ENCODE results near the gene ZKSCAN4. TPM values are rescaled to one million over a fixed set of nuclear protein-coding genes. Genes with fewer than 3 reads are reported as not detected.

ZKSCAN4 gene
- total RNA-seq, 4 donors from 2014 or later: 4.4 to 5.9 (median 5.2) TPM

DNA sequence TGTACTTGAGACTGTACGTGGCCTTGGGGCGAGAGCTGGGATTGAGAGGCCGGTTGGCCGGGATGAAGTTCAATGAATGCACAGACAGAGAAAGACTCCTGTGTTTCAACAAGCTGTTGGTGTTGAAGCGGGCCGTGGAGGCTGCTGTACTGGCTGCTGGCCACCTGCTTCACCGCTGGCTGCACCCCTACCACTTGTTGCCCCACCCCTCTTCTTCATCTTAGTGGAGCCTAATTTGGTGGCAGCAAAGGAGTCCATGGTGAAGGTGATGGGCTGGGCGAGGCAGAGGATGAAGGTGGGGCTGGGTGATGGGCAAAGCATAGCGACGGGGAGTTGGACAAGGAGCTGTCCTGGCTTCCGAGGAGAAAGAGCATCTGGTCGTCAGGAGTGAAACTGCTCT lies 34.2 kb downstream of the ZKSCAN4 start:
- H3K4me3 ChIP-seq (replicated peaks in 1 of 3): no peak overlapping the region
- intact Hi-C loops (cut with DNase I): loop anchor here (10.0 kb wide), 1 partner anchor 83 kb away; no protein-coding TSS in a partner anchor

DNA sequence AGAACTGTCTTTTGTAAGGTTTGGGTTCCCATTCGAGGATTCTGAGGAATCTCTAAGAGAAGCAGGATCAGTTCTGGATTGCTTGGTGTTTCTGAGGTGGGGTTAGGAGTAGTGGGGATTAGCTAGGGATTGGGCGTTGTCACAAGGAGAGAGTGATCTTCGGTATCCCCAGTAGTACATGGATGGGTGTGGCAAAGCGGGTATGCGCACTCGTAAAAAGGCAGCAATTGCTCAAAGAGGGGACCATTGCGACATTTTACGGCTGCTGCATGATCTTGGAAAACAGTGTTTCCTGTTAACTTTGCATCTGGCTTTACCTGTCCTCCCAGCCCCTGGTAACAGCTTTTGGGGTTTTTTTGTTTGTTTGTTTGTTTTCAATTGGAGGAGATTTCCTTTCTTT lies 36.6 kb downstream of the ZKSCAN4 start:
- peaks cover 0 to 3% of the 10 kb centered on the region in 2 donors for H3K4me1 ChIP-seq
- intact Hi-C loops (cut with DNase I): loop anchor here (10.0 kb wide), 1 partner anchor 81 kb away; no protein-coding TSS in a partner anchor
- H3K27me3 ChIP-seq: peaks cover 19% of the 10 kb centered on the region
- DNase-seq: no peak
- WGBS, 2 donors: 24 to 54% methylated on average over 8 of the region's 8 CpGs
- no peak overlapping the region for H3K4me3 ChIP-seq (replicated peaks in 1 of 3)
- TF ChIP-seq, protein P1, sequence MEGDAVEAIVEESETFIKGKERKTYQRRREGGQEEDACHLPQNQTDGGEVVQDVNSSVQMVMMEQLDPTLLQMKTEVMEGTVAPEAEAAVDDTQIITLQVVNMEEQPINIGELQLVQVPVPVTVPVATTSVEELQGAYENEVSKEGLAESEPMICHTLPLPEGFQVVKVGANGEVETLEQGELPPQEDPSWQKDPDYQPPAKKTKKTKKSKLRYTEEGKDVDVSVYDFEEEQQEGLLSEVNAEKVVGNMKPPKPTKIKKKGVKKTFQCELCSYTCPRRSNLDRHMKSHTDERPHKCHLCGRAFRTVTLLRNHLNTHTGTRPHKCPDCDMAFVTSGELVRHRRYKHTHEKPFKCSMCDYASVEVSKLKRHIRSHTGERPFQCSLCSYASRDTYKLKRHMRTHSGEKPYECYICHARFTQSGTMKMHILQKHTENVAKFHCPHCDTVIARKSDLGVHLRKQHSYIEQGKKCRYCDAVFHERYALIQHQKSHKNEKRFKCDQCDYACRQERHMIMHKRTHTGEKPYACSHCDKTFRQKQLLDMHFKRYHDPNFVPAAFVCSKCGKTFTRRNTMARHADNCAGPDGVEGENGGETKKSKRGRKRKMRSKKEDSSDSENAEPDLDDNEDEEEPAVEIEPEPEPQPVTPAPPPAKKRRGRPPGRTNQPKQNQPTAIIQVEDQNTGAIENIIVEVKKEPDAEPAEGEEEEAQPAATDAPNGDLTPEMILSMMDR (IDR thresholded peaks at IDR 0.05): no peak
- no peak for TF ChIP-seq POLR2A (IDR thresholded peaks at IDR 0.05)
- H3K9me3 ChIP-seq: no peaks in the 10 kb centered on the region
- H3K27ac ChIP-seq: no peak overlapping the region
- H3K36me3 ChIP-seq: no peaks in the 10 kb centered on the region

More for the DNA sequence above, 34.2 kb downstream of the ZKSCAN4 start:
- Histone ChIP-seq H3K27ac (no peak overlapping the region), H3K27me3 (peaks cover 3% of the 10 kb centered on the region), H3K4me1 (peaks cover 0 to 3% of the 10 kb centered on the region in 2 donors), H3K9me3 (no peaks in the 10 kb centered on the region), H3K36me3 (no peaks in the 10 kb centered on the region)
- TF ChIP-seq POLR2A (IDR thresholded peaks at IDR 0.05): no peak
- TF ChIP-seq, protein P1 (IDR thresholded peaks at IDR 0.05): no peak
- no peak for DNase-seq
- 95% methylated on average over 12 of the region's 12 CpGs for WGBS, 2 donors

DNA sequence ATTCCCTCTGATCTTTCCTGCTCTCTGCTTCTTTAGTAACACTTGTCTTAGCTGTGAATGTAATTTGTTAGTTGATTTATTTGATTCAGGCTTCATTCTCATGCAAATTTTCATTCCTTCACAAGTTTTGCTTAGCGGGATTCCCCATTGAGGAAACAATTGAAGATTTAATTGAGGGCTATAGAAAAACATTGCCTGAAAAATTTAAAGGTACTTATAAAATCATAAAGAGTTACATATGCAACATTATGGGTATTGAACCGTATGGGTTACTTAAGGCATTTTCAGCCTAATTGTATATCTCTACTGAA lies 38.9 kb downstream of the ZKSCAN4 start:
- Histone ChIP-seq H3K4me3 (replicated peaks in 1 of 3) (no peak overlapping the region), H3K36me3 (no peaks in the 10 kb centered on the region), H3K27ac (no peak overlapping the region), H3K27me3 (peaks cover 36% of the 10 kb centered on the region), H3K4me1 (peaks cover 0 to 1% of the 10 kb centered on the region in 2 donors), H3K9me3 (no peaks in the 10 kb centered on the region)
- DNase-seq: no peak
- intact Hi-C loops (cut with DNase I): loop anchor here (10.0 kb wide), 1 partner anchor 78 kb away; no protein-coding TSS in a partner anchor
- 22 to 27% methylated on average over 2 of the region's 2 CpGs for WGBS, 2 donors
- TF ChIP-seq, protein P1 (IDR thresholded peaks at IDR 0.05): no peak
- no peak for TF ChIP-seq POLR2A (IDR thresholded peaks at IDR 0.05)

DNA sequence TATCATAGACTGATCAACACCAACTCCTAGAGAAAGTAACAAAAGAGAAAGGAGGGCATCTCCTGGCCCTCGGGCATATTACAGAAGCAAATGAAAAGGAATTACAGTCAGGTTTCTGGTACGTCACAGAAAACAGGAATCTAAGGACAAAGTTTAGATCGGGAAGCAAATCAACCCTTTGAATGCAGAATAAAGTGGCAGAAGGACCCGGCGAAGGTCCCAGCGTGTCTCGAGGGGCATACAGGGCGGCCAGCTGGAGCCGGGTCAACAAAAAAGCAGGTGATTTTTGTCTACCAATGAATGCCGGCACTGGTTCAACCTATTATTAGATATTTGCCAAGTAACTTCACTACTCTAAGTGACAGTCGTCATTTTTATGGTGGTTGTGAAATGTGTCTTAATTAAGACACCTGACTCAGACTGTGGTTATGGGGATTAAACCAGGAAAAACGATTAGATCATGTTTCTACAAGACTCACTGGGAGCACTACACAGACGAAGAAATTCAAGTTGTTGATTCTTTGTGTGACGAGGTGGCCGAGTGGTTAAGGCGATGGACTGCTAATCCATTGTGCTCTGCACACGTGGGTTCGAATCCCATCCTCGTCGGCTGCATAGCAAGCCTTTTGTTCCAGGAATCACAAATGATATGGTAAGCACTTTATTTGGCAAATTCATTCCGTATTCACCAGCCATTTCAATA lies 39.4 kb downstream of the ZKSCAN4 start:
- no peaks in the 10 kb centered on the region for H3K9me3 ChIP-seq
- H3K27ac ChIP-seq: no peak overlapping the region
- no peak for TF ChIP-seq POLR2A (IDR thresholded peaks at IDR 0.05)
- TF ChIP-seq, protein P1 (IDR thresholded peaks at IDR 0.05): no peak
- DNase-seq: no peak
- H3K4me1 ChIP-seq: peaks cover 4% of the 10 kb centered on the region in 2 donors
- 3 to 4% methylated on average over 21 of the region's 21 CpGs for WGBS, 2 donors
- no peaks in the 10 kb centered on the region for H3K36me3 ChIP-seq
- H3K4me3 ChIP-seq (replicated peaks in 1 of 3): no peak overlapping the region
- intact Hi-C loops (cut with DNase I): loop anchor here (10.0 kb wide), 1 partner anchor 78 kb away; no protein-coding TSS in a partner anchor
- H3K27me3 ChIP-seq: peaks cover 41% of the 10 kb centered on the region

DNA sequence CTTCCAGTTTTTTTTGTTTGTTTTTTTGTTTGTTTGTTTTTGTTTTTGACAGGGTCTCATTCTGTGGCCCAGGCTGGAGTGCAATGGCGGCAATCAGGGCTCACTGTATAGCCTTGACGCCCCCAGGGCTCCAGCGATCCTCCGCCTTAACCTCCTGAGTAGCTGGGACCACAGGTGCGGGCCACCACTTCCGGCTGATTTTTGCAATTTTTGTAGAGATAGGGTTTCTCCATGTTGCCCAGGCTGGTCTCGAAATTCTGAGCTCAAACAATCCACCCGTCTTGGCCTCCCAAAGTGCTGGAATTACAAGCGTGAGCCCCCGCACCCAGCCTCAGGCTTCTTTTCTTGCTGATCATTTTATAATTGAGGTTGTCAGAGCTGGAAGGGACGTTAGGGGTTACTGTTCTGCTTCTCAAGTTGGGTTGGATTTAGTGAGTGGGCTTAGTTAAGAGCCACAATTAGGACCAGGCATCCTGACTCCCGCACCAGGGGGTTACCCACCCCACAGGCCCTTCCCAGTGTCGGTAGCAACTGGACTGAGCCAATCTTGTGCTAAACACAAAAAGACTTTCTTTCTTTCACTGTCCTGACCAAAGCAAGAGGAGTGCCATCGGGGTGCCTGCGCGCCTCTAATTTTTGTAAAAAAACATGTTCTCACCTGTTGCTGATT lies 40.1 kb downstream of the ZKSCAN4 start:
- H3K4me3 ChIP-seq (replicated peaks in 1 of 3): no peak overlapping the region
- no peak overlapping the region for H3K27ac ChIP-seq
- intact Hi-C loops (cut with DNase I): loop anchor here (10.0 kb wide), 1 partner anchor 77 kb away; no protein-coding TSS in a partner anchor
- peaks cover 4 to 6% of the 10 kb centered on the region in 2 donors for H3K4me1 ChIP-seq
- H3K9me3 ChIP-seq: no peaks in the 10 kb centered on the region
- no peaks in the 10 kb centered on the region for H3K36me3 ChIP-seq
- H3K27me3 ChIP-seq: peaks cover 47% of the 10 kb centered on the region
- TF ChIP-seq, protein P1 (IDR thresholded peaks at IDR 0.05): no peak
- no peak for TF ChIP-seq POLR2A (IDR thresholded peaks at IDR 0.05)
- no peak for DNase-seq
- 14 to 20% methylated on average over 16 of the region's 16 CpGs for WGBS, 2 donors

Measured in thyroid gland (tissue), 4 donors.